ENCODE measurements around the gene IGF2R. TPM values are rescaled to one million over a fixed set of nuclear protein-coding genes. Genes with fewer than 3 reads are reported as not detected.

IGF2R gene
- total and polyA plus RNA-seq, 2 of the 13 experiments (the other 11 are each of a cell fraction or from before 2014, with no cell fraction given): 38.3 to 70.0 TPM

DNA sequence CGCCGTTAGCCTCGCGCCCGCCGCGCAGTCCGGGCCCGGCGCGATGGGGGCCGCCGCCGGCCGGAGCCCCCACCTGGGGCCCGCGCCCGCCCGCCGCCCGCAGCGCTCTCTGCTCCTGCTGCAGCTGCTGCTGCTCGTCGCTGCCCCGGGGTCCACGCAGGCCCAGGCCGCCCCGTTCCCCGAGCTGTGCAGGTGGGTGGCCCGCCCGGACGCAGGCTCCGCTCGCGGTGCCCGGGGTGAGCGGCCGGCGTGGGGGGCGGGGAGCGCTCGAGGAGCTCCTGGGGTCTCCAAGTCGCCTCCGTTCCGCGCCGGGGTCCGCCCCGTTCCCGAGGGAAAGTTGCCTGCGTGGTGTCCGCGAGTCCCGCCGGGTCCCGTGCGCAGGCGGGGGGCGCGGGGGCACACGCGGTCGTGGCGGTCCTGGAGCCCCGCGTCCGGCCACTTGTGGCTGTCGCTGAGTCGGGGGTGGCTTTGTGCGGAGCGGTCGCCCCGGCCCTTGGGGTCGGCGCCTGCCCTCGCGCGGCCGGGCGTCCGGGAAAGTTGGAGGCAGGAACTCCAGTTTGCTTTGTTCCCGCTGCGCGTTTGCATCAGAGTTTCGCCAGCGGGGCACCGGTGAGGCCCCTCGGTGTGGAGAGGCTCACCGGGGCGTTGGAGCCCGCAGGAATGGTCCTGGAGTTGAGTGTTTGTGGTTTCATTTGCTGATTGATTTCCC is 476 bp downstream of the IGF2R start (continued):
- TF ChIP-seq, protein P1, sequence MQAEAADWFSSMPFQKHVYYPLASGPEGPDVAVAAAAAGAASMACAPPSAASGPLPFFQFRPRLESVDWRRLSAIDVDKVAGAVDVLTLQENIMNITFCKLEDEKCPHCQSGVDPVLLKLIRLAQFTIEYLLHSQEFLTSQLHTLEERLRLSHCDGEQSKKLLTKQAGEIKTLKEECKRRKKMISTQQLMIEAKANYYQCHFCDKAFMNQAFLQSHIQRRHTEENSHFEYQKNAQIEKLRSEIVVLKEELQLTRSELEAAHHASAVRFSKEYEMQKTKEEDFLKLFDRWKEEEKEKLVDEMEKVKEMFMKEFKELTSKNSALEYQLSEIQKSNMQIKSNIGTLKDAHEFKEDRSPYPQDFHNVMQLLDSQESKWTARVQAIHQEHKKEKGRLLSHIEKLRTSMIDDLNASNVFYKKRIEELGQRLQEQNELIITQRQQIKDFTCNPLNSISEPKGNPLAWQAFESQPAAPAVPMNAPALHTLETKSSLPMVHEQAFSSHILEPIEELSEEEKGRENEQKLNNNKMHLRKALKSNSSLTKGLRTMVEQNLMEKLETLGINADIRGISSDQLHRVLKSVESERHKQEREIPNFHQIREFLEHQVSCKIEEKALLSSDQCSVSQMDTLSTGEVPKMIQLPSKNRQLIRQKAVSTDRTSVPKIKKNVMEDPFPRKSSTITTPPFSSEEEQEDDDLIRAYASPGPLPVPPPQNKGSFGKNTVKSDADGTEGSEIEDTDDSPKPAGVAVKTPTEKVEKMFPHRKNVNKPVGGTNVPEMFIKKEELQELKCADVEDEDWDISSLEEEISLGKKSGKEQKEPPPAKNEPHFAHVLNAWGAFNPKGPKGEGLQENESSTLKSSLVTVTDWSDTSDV (CRISPR knock-in tag; IDR thresholded peaks at IDR 0.05): 0 out of 2 replicates have a peak, but pooled peaks have one; percentile 67
- TF ChIP-seq ZNF589 (CRISPR knock-in tag; conservative IDR thresholded peaks at IDR 0.05): no peak
- TF ChIP-seq GPN1 (CRISPR knock-in tag; IDR thresholded peaks at IDR 0.05; ENCODE audit: borderline replicate concordance): no peak; the same call in 1 of the 2 replicates
- no peak for TF ChIP-seq AKNA (CRISPR knock-in tag; IDR thresholded peaks at IDR 0.05; ENCODE audit: borderline replicate concordance)
- peak; percentile 47; the same call in 1 of the 2 replicates for TF ChIP-seq MXD1 (CRISPR knock-in tag; IDR thresholded peaks at IDR 0.05)
- TF ChIP-seq ZNF747 (CRISPR knock-in tag; IDR thresholded peaks at IDR 0.05; ENCODE audit: borderline replicate concordance): no peak; the same call in 1 of the 2 replicates
- TF ChIP-seq CSRNP1 (CRISPR knock-in tag; IDR thresholded peaks at IDR 0.05): 0 out of 2 replicates have a peak, but pooled peaks have one; percentile 51
- no peak for TF ChIP-seq TERF1 (CRISPR knock-in tag; IDR thresholded peaks at IDR 0.05)
- no peak for TF ChIP-seq RARG (CRISPR knock-in tag; IDR thresholded peaks at IDR 0.05; ENCODE audit: low read depth)
- TF ChIP-seq, protein P2, sequence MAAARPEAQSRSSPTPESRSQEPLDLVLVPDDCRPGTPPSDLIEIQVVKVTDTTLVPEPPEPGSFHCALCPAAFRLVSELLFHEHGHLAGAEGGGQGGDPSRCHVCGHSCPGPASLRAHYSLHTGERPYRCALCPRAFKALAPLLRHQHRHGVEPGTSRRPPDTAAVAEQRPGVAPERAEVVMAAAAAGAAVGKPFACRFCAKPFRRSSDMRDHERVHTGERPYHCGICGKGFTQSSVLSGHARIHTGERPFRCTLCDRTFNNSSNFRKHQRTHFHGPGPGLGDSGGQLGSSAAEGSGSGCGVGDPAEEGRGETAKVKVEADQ (CRISPR knock-in tag; IDR thresholded peaks at IDR 0.05; ENCODE audit: borderline replicate concordance): no peak; the same call in 1 of the 2 replicates
- TF ChIP-seq ISX (CRISPR knock-in tag; conservative IDR thresholded peaks at IDR 0.05): 0 out of 2 replicates have a peak, but pooled peaks have one; percentile 64
- TF ChIP-seq MED8 (CRISPR knock-in tag; IDR thresholded peaks at IDR 0.05; ENCODE audit: insufficient replicate concordance): no peak
- TF ChIP-seq, protein P3, sequence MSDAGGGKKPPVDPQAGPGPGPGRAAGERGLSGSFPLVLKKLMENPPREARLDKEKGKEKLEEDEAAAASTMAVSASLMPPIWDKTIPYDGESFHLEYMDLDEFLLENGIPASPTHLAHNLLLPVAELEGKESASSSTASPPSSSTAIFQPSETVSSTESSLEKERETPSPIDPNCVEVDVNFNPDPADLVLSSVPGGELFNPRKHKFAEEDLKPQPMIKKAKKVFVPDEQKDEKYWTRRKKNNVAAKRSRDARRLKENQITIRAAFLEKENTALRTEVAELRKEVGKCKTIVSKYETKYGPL (CRISPR knock-in tag; IDR thresholded peaks at IDR 0.05): no peak
- TF ChIP-seq FOXA1 (IDR thresholded peaks at IDR 0.05): no peak
- TF ChIP-seq FOXA1 (CRISPR knock-in tag; IDR thresholded peaks at IDR 0.05): no peak

All from HepG2 (cell line).